ENCODE measurements around the gene LAMA2. TPM values are rescaled to one million over a fixed set of nuclear protein-coding genes. Genes with fewer than 3 reads are reported as not detected.

LAMA2 gene
- total and polyA plus RNA-seq, 2 of the 13 experiments (the other 11 are each of a cell fraction or from before 2014, with no cell fraction given): 0.11 to 0.28 TPM

DNA sequence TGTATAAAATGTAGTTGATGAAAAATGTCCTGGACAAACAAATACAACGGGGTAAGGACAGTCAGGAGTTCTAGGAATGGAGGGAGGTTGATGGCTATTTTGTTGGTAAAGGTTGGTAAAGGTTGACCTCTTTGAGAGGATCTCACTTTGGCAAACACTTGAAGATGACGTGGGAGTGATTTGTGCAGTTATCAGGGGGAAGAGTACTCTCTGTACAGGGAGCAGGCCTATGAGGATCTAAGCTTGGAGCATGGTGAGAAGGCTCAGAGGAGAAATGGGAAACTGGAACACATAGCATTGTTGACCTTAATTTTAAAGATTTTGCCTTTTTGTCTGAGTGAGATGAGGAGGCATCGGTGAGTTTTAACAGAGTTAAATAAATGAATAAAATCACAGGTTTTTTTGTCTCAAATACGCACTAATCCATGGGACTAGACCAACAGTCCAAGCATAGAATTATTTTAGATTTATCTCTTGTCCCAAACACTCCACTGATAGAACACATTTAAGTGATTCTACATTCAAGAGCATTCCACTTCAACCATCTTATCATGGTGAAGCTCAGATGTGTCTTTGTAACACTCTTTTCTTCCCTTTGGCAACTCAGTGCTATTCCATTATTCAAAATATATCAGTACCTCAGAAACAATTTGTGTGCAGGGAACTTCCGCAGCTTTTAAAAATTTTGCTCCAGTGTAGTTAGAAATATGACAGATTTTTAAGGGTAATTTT is 5.7 kb downstream of the LAMA2 start:
- WGBS (ENCODE audit: low lambda C conversion rate): 28% methylated on average over 5 of the region's 5 CpGs
- POLR2A ChIA-PET: no interaction called here
- H3K4me3 ChIP-seq (replicated peaks in 1 of 3; ENCODE audit: insufficient read depth in 1 of 3, low read depth in 2 of 3, low read length in 3 of 3): no peak overlapping the region
- H3K4me2 ChIP-seq (ENCODE audit: low read depth, low read length): no peak overlapping the region
- H3K27ac ChIP-seq (ENCODE audit: extremely low read length, insufficient read depth, low read length): no peak overlapping the region
- in situ Hi-C loops (cut with HindIII; ENCODE audit: extremely low pct_ligation_motif_present, low pct_unique_long_range_greater_than_20kb): no loop called here
- intact Hi-C loops (cut with micrococcal nuclease; ENCODE audit: unreplicated experiment): no loop called here
- H2AFZ ChIP-seq (ENCODE audit: low read length): no peak overlapping the region
- DNase-seq (ENCODE audit: low spot score): no peak
- CTCF ChIA-PET (ENCODE audit: low intra/inter-chr PET ratio, low total read pairs): no interaction called here
- no peak for FAIRE-seq
- H3K79me2 ChIP-seq (ENCODE audit: insufficient read depth, low read length): no peaks in the 10 kb centered on the region
- no peaks in the 10 kb centered on the region for H3K36me3 ChIP-seq (replicated peaks in 1 of 2; ENCODE audit: control insufficient read depth in 1 of 2, insufficient read depth in 2 of 2, low read length in 2 of 2)
- H3K9ac ChIP-seq (ENCODE audit: insufficient read depth, low read depth, low read length): no peak overlapping the region
- TF ChIP-seq NRL (CRISPR knock-in tag; IDR thresholded peaks at IDR 0.05; ENCODE audit: borderline replicate concordance): no peak
- TF ChIP-seq KDM5B (CRISPR knock-in tag; IDR thresholded peaks at IDR 0.05; ENCODE audit: borderline replicate concordance): no peak
- TF ChIP-seq ZNF317 (CRISPR knock-in tag; IDR thresholded peaks at IDR 0.05): no peak
- TF ChIP-seq BORCS8-MEF2B (CRISPR knock-in tag; IDR thresholded peaks at IDR 0.05): no peak
- TF ChIP-seq ZNF367 (CRISPR knock-in tag; IDR thresholded peaks at IDR 0.05; ENCODE audit: borderline replicate concordance): no peak
- no peak for TF ChIP-seq ZNF792 (CRISPR knock-in tag; IDR thresholded peaks at IDR 0.05)
- TF ChIP-seq, protein P1, sequence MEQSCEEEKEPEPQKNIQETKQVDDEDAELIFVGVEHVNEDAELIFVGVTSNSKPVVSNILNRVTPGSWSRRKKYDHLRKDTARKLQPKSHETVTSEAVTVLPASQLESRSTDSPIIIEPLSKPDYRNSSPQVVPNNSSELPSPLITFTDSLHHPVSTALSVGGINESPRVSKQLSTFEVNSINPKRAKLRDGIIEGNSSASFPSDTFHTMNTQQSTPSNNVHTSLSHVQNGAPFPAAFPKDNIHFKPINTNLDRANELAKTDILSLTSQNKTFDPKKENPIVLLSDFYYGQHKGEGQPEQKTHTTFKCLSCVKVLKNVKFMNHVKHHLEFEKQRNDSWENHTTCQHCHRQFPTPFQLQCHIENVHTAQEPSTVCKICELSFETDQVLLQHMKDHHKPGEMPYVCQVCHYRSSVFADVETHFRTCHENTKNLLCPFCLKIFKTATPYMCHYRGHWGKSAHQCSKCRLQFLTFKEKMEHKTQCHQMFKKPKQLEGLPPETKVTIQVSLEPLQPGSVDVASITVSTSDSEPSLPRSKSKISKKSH (CRISPR knock-in tag; IDR thresholded peaks at IDR 0.05; ENCODE audit: borderline replicate concordance): no peak
- TF ChIP-seq, protein P2, sequence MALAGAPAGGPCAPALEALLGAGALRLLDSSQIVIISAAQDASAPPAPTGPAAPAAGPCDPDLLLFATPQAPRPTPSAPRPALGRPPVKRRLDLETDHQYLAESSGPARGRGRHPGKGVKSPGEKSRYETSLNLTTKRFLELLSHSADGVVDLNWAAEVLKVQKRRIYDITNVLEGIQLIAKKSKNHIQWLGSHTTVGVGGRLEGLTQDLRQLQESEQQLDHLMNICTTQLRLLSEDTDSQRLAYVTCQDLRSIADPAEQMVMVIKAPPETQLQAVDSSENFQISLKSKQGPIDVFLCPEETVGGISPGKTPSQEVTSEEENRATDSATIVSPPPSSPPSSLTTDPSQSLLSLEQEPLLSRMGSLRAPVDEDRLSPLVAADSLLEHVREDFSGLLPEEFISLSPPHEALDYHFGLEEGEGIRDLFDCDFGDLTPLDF (CRISPR knock-in tag; IDR thresholded peaks at IDR 0.05): no peak
- no peak for ATAC-seq
- H3K9me3 ChIP-seq (ENCODE audit: low read length): no peaks in the 10 kb centered on the region
- no peaks in the 10 kb centered on the region; a peak in 1 of 5 replicates for H3K27me3 ChIP-seq (ENCODE audit: control insufficient read depth in 1 of 2, insufficient read depth in 2 of 2, low read length in 2 of 2)
- H4K20me1 ChIP-seq (ENCODE audit: insufficient read depth, low read length): no peaks in the 10 kb centered on the region
- BruUV-seq (replicated peaks): no TSS peak
- no peaks in the 10 kb centered on the region for H3K4me1 ChIP-seq (ENCODE audit: insufficient read depth, low read length)

All from HepG2 (cell line).